Measurements from ENCODE around the gene FRY.

Gene FRY

DNA sequence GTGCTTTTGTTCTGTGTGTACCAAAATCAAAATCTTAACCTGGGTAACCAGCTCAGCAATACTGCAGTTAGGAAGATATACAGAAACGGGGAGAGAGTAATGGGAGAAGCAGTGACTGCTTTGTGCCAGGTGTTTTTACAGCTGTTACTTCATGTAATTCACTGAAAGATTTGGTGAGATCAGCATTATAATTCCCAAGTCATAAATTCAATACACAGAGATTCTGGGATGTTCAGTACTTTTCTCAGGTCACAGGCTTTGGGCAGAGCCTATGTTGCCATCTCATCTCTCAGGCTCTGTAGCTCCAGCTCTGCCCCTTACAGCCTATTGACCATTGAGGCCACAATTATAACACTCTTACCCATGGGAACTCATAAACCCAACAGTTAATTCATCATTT, 145.1 kb downstream of the FRY start:
- no peak overlapping the region for H3K27ac Mint-ChIP-seq
- H3K4me3 Mint-ChIP-seq: no peak overlapping the region
- no peak for ATAC-seq (ENCODE audit: low read depth)
- peaks cover 2% of the 10 kb centered on the region for H3K36me3 Mint-ChIP-seq
- peaks cover 4% of the 10 kb centered on the region for H3K27me3 Mint-ChIP-seq
- no peak for DNase-seq (ENCODE audit: low spot score in 2 of 2)
- no peaks in the 10 kb centered on the region for H3K9me3 Mint-ChIP-seq
- no peaks in the 10 kb centered on the region for H3K4me1 Mint-ChIP-seq

DNA sequence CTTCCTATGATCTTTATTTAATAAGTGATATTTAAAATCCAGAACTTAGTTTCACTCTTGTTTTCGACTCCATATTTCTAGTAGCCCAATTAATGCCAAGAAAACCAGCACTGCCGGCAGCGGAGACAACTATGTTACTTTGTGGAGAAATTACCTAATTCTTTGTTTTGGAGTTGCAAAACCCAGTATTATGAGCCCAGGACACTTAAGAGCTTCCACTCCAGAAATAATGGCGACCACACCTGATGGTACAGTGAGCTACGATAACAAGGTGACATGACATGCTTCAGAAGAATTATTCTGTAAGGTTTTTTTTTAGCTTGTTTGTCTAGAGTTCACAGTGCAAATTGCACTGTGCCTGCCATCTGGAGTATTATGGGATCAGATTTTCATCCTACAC, 147.2 kb downstream of the FRY start:
- no peaks in the 10 kb centered on the region for H3K9me3 Mint-ChIP-seq
- no peak overlapping the region for H3K27ac Mint-ChIP-seq
- no peak for ATAC-seq (ENCODE audit: low read depth)

GRCh38 chr13:32179708-32180107, 148.1 kb downstream of the FRY start:
- no peak overlapping the region for H3K4me3 Mint-ChIP-seq
- H3K36me3 Mint-ChIP-seq: no peaks in the 10 kb centered on the region
- no peaks in the 10 kb centered on the region for H3K4me1 Mint-ChIP-seq
- no peak overlapping the region for H3K27ac Mint-ChIP-seq
- H3K9me3 Mint-ChIP-seq: no peaks in the 10 kb centered on the region
- ATAC-seq (ENCODE audit: low read depth) (no peak), DNase-seq (ENCODE audit: low spot score in 2 of 2) (no peak)
- no peaks in the 10 kb centered on the region for H3K27me3 Mint-ChIP-seq

More for the DNA sequence above, 147.2 kb downstream of the FRY start:
- H3K4me1 Mint-ChIP-seq: no peaks in the 10 kb centered on the region
- no peaks in the 10 kb centered on the region for H3K36me3 Mint-ChIP-seq
- DNase-seq (ENCODE audit: low spot score in 2 of 2): no peak
- H3K4me3 Mint-ChIP-seq: no peak overlapping the region
- no peaks in the 10 kb centered on the region for H3K27me3 Mint-ChIP-seq

- Mint-ChIP-seq H3K4me3 (no peak overlapping the region), H3K36me3 (peaks cover 3% of the 10 kb centered on the region), H3K27me3 (no peaks in the 10 kb centered on the region), H3K4me1 (no peaks in the 10 kb centered on the region), H3K9me3 (no peaks in the 10 kb centered on the region), H3K27ac (no peak overlapping the region)
- no peak for DNase-seq (ENCODE audit: low spot score in 2 of 2)
- no peak for ATAC-seq (ENCODE audit: low read depth)
Observed at GRCh38 chr13:32187651-32188050, 156.1 kb downstream of the FRY start.

GRCh38 chr13:32191452-32191998, 160.0 kb downstream of the FRY start:
- no peaks in the 10 kb centered on the region for H3K9me3 Mint-ChIP-seq
- no peaks in the 10 kb centered on the region for H3K36me3 Mint-ChIP-seq
- DNase-seq (ENCODE audit: low spot score in 2 of 2) (no peak), ATAC-seq (ENCODE audit: low read depth) (no peak)
- H3K4me3 Mint-ChIP-seq: no peak overlapping the region
- no peaks in the 10 kb centered on the region for H3K4me1 Mint-ChIP-seq
- no peak overlapping the region for H3K27ac Mint-ChIP-seq
- H3K27me3 Mint-ChIP-seq: no peaks in the 10 kb centered on the region

DNA sequence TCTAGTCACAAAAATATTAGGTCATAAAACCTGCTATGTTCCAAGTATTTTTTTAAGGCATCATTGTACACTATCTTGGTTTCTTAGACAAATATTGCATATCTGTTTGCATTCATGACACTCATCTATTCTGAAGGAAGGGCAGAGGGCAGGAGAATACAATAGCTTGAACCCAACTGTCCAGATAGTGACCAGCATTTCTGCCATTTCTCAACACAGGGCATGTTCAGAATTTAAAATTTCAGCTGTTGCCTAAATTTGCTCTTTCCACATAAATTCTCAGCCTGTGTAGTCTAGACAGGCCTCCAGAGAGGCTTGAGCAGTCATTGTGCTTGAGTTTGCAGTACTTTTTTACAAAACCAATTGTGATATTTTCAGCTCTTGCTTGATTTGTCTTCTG, 164.1 kb downstream of the FRY start:
- Mint-ChIP-seq H3K27ac (no peak overlapping the region), H3K27me3 (no peaks in the 10 kb centered on the region), H3K36me3 (no peaks in the 10 kb centered on the region), H3K4me1 (no peaks in the 10 kb centered on the region), H3K9me3 (no peaks in the 10 kb centered on the region), H3K4me3 (no peak overlapping the region)
- ATAC-seq (ENCODE audit: low read depth) (no peak), DNase-seq (ENCODE audit: low spot score in 2 of 2) (no peak)

GRCh38 chr13:32199168-32199567, 167.6 kb downstream of the FRY start:
- ATAC-seq (ENCODE audit: low read depth) (no peak), DNase-seq (ENCODE audit: low spot score in 2 of 2) (no peak)
- no peak overlapping the region for H3K27ac Mint-ChIP-seq
- no peaks in the 10 kb centered on the region for H3K9me3 Mint-ChIP-seq
- H3K4me1 Mint-ChIP-seq: no peaks in the 10 kb centered on the region
- H3K4me3 Mint-ChIP-seq: no peak overlapping the region
- H3K36me3 Mint-ChIP-seq: no peaks in the 10 kb centered on the region
- H3K27me3 Mint-ChIP-seq: no peaks in the 10 kb centered on the region

DNA sequence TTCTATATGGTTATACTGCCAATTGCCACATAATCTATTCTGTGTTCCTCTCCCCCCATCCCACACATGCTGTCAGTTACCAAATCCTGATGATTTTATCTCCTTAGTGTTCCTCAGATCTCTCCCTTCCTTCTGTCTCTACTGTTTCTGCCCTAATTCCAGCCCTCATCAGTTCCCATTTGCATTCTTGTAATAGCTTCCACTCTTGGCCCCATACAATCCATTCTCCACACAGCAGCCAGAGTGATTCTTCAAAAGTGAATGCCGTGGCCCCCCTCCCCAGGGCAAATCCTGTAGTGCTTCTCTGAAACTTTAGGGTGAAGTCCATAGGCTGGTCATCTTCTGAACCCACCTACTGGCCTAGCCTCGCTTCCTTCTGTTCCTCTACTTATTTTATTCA, 169.2 kb downstream of the FRY start:
- Mint-ChIP-seq H3K27ac (no peak overlapping the region), H3K27me3 (peaks cover 2% of the 10 kb centered on the region), H3K36me3 (no peaks in the 10 kb centered on the region), H3K4me3 (no peak overlapping the region), H3K4me1 (no peaks in the 10 kb centered on the region), H3K9me3 (no peaks in the 10 kb centered on the region)
- DNase-seq (ENCODE audit: low spot score in 2 of 2) (no peak), ATAC-seq (ENCODE audit: low read depth) (no peak)

DNA sequence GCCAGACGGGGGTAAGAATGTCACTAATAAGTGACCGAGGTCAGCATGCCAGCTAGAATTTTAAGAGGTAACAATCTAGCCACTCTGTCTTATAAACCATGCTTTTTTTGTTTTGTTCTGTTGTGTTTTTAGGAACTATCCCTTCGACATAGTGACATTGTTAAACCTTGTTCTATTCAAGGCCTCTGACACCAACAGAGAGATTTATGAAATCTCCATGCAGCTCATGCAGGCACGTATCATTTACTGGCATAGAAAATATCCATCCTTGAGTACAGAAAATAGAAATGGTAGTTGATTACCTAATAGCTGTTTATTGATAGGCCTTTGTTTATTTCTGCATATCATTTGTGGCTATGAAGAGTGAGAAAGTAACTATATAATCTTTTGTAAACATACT, 170.2 kb downstream of the FRY start:
- Mint-ChIP-seq H3K27me3 (peaks cover 5% of the 10 kb centered on the region), H3K27ac (no peak overlapping the region), H3K9me3 (no peaks in the 10 kb centered on the region), H3K4me1 (no peaks in the 10 kb centered on the region), H3K4me3 (no peak overlapping the region), H3K36me3 (no peaks in the 10 kb centered on the region)
- ATAC-seq (ENCODE audit: low read depth) (no peak), DNase-seq (ENCODE audit: low spot score in 2 of 2) (no peak)

GRCh38 chr13:32202268-32202667, 170.7 kb downstream of the FRY start:
- Mint-ChIP-seq H3K36me3 (no peaks in the 10 kb centered on the region), H3K4me1 (no peaks in the 10 kb centered on the region), H3K4me3 (no peak overlapping the region), H3K27ac (no peak overlapping the region), H3K9me3 (no peaks in the 10 kb centered on the region), H3K27me3 (peaks cover 5% of the 10 kb centered on the region)
- DNase-seq (ENCODE audit: low spot score in 2 of 2): no peak
- no peak for ATAC-seq (ENCODE audit: low read depth)

- ATAC-seq (ENCODE audit: low read depth): no peak
- Mint-ChIP-seq H3K4me1 (no peaks in the 10 kb centered on the region), H3K27me3 (peaks cover 5% of the 10 kb centered on the region), H3K27ac (no peak overlapping the region), H3K9me3 (no peaks in the 10 kb centered on the region), H3K4me3 (no peak overlapping the region), H3K36me3 (no peaks in the 10 kb centered on the region)
- no peak for DNase-seq (ENCODE audit: low spot score in 2 of 2)
Observed at GRCh38 chr13:32203221-32203620, 171.6 kb downstream of the FRY start.

- H3K36me3 Mint-ChIP-seq: no peaks in the 10 kb centered on the region
- no peaks in the 10 kb centered on the region for H3K4me1 Mint-ChIP-seq
- H3K27me3 Mint-ChIP-seq: peaks cover 5% of the 10 kb centered on the region
- no peaks in the 10 kb centered on the region for H3K9me3 Mint-ChIP-seq
- H3K4me3 Mint-ChIP-seq: no peak overlapping the region
- no peak overlapping the region for H3K27ac Mint-ChIP-seq
- DNase-seq (ENCODE audit: low spot score in 2 of 2) (no peak), ATAC-seq (ENCODE audit: low read depth) (no peak)
Observed at GRCh38 chr13:32203736-32204135, 172.2 kb downstream of the FRY start.

GRCh38 chr13:32205431-32206096, 174.0 kb downstream of the FRY start:
- Mint-ChIP-seq H3K36me3 (peaks cover 2% of the 10 kb centered on the region), H3K27ac (no peak overlapping the region), H3K27me3 (peaks cover 5% of the 10 kb centered on the region), H3K9me3 (no peaks in the 10 kb centered on the region), H3K4me1 (no peaks in the 10 kb centered on the region), H3K4me3 (no peak overlapping the region)
- ATAC-seq (ENCODE audit: low read depth) (no peak), DNase-seq (ENCODE audit: low spot score in 2 of 2) (no peak)

DNA sequence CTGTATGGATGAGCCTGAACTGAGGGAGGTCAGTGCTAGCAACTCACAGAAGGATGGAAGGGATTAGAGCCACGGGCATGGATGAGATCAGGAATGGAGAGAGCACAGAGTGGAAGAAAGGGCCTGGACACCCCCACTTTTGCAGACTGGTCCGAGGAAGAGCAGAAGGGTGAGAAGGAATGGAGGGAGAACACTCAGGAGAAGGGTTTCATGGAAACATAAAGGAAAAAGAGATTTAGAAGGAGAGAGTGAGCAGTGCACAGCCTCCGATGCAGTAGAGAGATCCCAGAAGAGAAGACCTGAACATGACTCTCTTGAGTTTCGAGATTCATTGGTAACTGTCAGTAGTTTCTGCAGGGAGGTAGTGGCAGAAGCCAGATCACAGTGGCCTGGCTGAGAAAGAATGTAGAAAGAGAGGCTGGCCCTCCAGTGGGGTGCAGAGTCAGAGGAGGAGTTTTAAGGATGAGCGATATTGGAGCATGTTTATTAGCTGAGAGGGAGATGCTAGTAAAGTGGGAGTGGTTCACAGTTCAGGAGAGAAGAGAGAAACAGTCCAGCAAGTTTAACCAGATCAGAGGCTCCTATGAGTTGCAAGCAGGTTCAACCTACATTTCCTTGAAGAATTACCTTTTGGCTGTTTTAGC, 174.6 kb downstream of the FRY start:
- Mint-ChIP-seq H3K9me3 (no peaks in the 10 kb centered on the region), H3K4me3 (no peak overlapping the region), H3K27ac (no peak overlapping the region), H3K36me3 (peaks cover 2% of the 10 kb centered on the region), H3K4me1 (no peaks in the 10 kb centered on the region), H3K27me3 (peaks cover 5% of the 10 kb centered on the region)
- DNase-seq (ENCODE audit: low spot score in 2 of 2) (no peak), ATAC-seq (ENCODE audit: low read depth) (no peak)

GRCh38 chr13:32208860-32209259, 177.3 kb downstream of the FRY start:
- DNase-seq (ENCODE audit: low spot score in 2 of 2): no peak
- H3K4me3 Mint-ChIP-seq: no peak overlapping the region
- H3K9me3 Mint-ChIP-seq: no peaks in the 10 kb centered on the region
- peaks cover 2% of the 10 kb centered on the region for H3K36me3 Mint-ChIP-seq
- no peak overlapping the region for H3K27ac Mint-ChIP-seq
- H3K27me3 Mint-ChIP-seq: peaks cover 5% of the 10 kb centered on the region
- ATAC-seq (ENCODE audit: low read depth): no peak
- no peaks in the 10 kb centered on the region for H3K4me1 Mint-ChIP-seq

Data from memory B cell (primary cell).